ENCODE results near the gene PSMG2. TPM values are rescaled to one million over a fixed set of nuclear protein-coding genes. Genes with fewer than 3 reads are reported as not detected.
"Not testable (repeated sequence)": the region's sequence is repeated elsewhere in the genome, so short reads cannot be mapped to it uniquely, and the experiment has no call there.

PSMG2 gene
- total RNA-seq, 2 donors from 2014 or later: 72.1 to 80.5 TPM

DNA sequence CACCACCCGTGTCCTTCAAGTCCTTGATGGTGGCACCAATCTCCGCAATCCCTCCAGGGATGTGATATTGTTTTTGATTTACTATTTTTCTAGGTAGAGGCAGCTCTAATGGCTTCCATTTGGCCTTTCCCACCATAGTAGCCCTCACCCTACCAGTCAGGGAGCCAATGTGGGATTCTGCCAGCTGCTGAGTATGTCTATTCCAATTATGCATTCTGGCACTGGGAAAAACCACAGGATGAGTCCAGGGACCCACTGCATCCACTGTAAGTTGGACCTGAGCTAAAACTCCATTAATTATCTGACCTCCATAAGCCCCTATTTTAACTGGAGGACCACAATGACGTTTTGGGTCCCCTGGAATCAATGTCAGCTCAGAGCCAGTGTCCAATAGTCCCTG, 55.7 kb downstream of the PSMG2 start:
- ATAC-seq; DNase-seq (ENCODE audit: low spot score); H3K4me1 Mint-ChIP-seq (ENCODE audit: low read depth in 2 of 2); H3K4me3 Mint-ChIP-seq; H3K36me3 Mint-ChIP-seq; H3K9me3 Mint-ChIP-seq; H3K27me3 Mint-ChIP-seq; H3K27ac Mint-ChIP-seq: not testable (repeated sequence)

DNA sequence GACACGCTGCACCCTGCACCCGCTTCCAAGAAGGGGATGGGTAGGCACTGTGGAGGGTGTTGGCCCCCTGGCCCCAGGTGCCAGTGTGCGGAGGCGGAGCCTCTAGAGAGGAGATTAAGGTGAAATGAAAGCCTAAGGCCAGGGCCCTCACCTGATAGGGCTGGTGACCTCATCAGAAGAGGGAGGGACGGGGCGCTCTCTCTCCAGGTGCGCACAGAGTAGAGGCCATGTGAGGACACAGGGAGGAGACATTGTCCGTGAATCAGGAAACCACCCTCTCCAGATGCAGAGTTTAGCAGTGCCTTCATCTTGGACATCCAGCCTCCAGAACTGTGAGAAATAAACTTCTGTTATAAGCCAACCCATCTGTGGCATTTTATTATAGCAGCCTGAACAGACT, 62.3 kb downstream of the PSMG2 start:
- Mint-ChIP-seq H3K4me1 (ENCODE audit: low read depth in 2 of 2) (peaks cover 0 to 13% of the 10 kb centered on the region in 2 donors), H3K9me3 (no peaks in the 10 kb centered on the region), H3K36me3 (no peaks in the 10 kb centered on the region), H3K4me3 (no peak overlapping the region), H3K27ac (peak overlapping the region in 1 of 2 donors; percentile 33), H3K27me3 (no peaks in the 10 kb centered on the region)
- ATAC-seq: no peak
- no peak for DNase-seq (ENCODE audit: low spot score)

DNA sequence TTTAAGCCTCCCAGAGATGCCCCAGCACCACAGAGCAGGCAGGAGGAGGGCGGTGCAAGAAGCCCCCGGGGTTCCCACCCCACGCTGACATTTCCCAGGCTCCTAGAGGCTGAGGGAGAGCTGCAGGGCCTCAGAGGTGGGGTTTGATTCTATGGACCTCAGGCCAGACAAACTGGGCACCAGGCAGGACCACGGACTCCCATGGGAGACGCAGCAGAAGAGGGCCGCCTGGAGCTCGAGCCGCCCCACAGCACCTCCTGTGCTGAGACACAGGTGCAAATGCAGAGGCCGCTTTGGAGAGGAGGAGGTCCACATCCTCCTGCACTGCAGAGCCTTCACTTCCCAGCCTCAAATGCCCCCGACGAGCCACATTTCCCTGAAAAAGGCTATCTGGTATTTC, 62.7 kb downstream of the PSMG2 start:
- no peaks in the 10 kb centered on the region for H3K9me3 Mint-ChIP-seq
- H3K36me3 Mint-ChIP-seq: no peaks in the 10 kb centered on the region
- ATAC-seq (no peak), DNase-seq (ENCODE audit: low spot score) (no peak)
- H3K27me3 Mint-ChIP-seq: no peaks in the 10 kb centered on the region
- peaks cover under 1 to 14% of the 10 kb centered on the region in 2 donors for H3K4me1 Mint-ChIP-seq (ENCODE audit: low read depth in 2 of 2)
- no peak overlapping the region for H3K27ac Mint-ChIP-seq
- H3K4me3 Mint-ChIP-seq: no peak overlapping the region

DNA sequence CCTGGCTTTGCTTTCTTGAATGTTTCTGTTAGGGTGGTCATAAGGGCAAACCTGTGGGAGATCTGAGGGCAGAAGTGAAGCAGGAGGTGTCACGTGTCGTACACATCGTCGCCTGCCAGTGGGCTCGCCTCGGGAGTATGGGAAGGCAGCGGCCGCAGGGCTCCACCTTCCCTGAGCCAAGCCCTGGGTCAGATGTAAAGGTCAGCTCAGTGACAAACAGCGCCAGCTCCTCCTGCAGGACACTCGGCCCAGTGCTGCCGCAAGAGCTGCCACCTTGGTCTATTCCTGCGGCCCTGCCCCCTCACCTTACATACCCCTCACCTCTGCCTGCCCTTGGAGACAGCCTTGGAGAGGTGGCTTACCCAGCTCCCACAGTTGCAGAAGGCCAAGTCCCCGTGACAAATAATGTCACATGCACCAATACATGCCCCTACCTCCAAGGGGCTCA, 64.2 kb downstream of the PSMG2 start:
- H3K36me3 Mint-ChIP-seq: no peaks in the 10 kb centered on the region
- H3K27ac Mint-ChIP-seq: no peak overlapping the region
- H3K4me1 Mint-ChIP-seq (ENCODE audit: low read depth in 2 of 2): peaks cover 5 to 17% of the 10 kb centered on the region in 2 donors
- DNase-seq (ENCODE audit: low spot score): peak; percentile 31
- no peaks in the 10 kb centered on the region for H3K9me3 Mint-ChIP-seq
- H3K27me3 Mint-ChIP-seq: no peaks in the 10 kb centered on the region
- no peak for ATAC-seq
- H3K4me3 Mint-ChIP-seq: no peak overlapping the region

DNA sequence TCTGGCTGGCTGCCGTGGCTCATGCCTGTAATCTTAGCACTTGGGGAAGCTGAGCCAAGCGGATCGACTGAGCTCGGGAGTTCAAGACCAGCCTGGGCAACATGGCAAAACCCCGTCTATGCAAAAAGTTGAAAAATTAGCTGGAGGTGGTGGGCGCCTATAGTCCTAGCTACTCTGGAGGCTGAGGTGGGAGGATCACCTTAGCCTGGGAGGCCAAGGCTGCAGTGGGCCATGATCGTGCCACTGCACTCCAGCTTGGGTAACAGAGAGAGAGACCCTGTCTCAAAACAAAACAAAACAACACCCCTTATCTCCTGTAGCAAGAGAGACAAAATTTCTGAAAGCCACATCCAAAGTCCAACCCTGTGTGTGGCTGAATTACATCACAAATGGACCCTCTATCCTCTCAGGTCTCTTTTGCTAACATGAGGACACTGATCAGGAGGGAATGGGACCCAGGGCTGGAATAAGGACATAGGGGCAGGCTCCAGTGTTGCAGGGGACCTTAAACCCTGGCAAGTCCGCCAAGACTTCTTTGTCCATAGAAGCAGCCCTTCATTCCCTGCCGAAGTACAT, 64.8 kb downstream of the PSMG2 start:
- Mint-ChIP-seq H3K4me1 (ENCODE audit: low read depth in 2 of 2) (peaks cover 5 to 17% of the 10 kb centered on the region in 2 donors), H3K9me3 (no peaks in the 10 kb centered on the region), H3K4me3 (no peak overlapping the region), H3K36me3 (no peaks in the 10 kb centered on the region), H3K27ac (no peak overlapping the region), H3K27me3 (no peaks in the 10 kb centered on the region)
- peak; percentile 12 for DNase-seq (ENCODE audit: low spot score)
- ATAC-seq: no peak

DNA sequence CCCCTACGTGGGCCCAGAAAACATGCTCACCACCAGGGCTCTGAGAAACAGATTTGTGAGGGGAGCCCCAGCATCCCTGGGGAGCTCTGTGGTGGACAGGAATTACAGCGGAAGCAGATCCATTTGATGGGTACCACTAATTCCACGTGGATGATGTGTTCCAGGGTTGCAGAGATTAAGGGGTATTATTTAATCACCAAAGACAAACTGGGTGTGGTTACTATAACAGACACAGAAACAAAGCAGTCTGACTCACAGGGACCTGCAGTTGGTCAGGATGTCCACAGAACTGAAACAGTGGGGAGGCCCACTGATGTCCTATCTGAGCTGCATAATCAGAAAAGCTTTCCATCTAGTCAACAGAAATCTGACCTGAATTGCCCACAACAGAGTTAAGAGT, 65.8 kb downstream of the PSMG2 start:
- H3K27ac Mint-ChIP-seq: peak overlapping the region in 1 of 2 donors; percentile 51
- DNase-seq (ENCODE audit: low spot score): no peak
- peaks cover 12 to 17% of the 10 kb centered on the region in 2 donors for H3K4me1 Mint-ChIP-seq (ENCODE audit: low read depth in 2 of 2)
- no peaks in the 10 kb centered on the region for H3K9me3 Mint-ChIP-seq
- no peak overlapping the region for H3K4me3 Mint-ChIP-seq
- peaks cover 6% of the 10 kb centered on the region for H3K36me3 Mint-ChIP-seq
- no peaks in the 10 kb centered on the region for H3K27me3 Mint-ChIP-seq
- ATAC-seq: peak in 1 of 2 donors; percentile 45

DNA sequence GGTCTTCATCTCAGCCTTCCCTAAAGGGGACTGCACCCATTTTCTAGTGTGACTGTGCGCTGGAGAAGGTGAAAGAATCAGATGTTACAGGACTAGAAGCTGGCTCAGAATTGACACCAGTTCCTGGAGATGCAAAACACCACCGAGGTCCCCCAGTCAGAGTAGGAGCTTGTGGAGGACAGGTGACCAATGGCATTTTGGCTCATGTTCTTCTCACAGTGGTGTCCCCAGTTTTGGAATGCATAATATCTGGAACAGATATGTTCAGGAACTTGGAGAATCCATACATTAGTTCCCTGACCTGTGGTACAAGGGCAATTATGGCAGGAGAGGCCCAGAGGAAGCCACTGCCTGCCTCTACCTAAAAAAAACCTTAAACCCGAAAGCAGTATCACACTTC, 66.3 kb downstream of the PSMG2 start:
- H3K9me3 Mint-ChIP-seq: no peaks in the 10 kb centered on the region
- no peaks in the 10 kb centered on the region for H3K27me3 Mint-ChIP-seq
- no peak overlapping the region for H3K4me3 Mint-ChIP-seq
- no peak for DNase-seq (ENCODE audit: low spot score)
- H3K27ac Mint-ChIP-seq: peak overlapping the region in 1 of 2 donors; percentile 51
- ATAC-seq: no peak
- peaks cover 7% of the 10 kb centered on the region for H3K36me3 Mint-ChIP-seq
- H3K4me1 Mint-ChIP-seq (ENCODE audit: low read depth in 2 of 2): peaks cover 16 to 17% of the 10 kb centered on the region in 2 donors

DNA sequence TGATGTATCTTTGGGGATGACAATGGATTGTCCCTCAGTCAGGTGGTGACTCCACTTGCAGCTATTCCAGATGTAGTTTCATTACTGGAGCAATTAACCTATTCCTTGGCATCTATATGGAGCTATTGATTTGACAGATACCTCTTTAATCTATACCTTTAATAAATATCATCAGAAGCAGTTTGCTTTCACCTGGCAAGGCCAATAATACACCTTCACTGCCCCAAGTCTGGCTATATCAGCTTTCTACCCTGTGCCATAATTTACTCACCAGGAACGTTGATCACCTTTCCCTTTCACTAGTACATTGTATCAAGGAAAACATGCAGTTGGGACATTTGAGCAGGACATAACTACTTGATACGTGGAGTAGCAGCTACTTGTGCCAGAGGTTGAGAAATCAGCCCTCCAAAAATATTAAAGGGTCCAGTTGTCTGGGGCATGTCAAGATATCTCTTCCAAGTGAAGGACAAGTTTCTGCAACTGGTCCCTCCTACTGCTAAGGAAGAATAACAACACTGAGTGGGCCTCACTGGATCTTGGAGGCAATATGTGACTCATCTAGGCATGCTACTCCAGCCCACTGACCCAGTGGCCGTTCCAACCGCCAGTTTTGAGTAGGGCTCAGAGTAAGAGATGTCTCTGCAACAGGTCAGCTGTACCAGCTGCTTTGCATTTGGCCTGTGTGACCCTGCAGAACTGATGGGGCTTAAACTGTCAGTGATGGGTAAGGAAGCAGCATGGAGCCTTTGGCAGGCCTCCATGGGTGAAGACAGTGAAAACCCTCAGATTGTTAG, 67.0 kb downstream of the PSMG2 start:
- H3K36me3 Mint-ChIP-seq: peaks cover 10% of the 10 kb centered on the region
- H3K4me3 Mint-ChIP-seq: no peak overlapping the region
- H3K27ac Mint-ChIP-seq: peak overlapping the region in 1 of 2 donors; percentile 47
- H3K27me3 Mint-ChIP-seq: no peaks in the 10 kb centered on the region
- no peaks in the 10 kb centered on the region for H3K9me3 Mint-ChIP-seq
- peaks cover 20% of the 10 kb centered on the region in 2 donors for H3K4me1 Mint-ChIP-seq (ENCODE audit: low read depth in 2 of 2)
- DNase-seq (ENCODE audit: low spot score) (no peak), ATAC-seq (no peak)

DNA sequence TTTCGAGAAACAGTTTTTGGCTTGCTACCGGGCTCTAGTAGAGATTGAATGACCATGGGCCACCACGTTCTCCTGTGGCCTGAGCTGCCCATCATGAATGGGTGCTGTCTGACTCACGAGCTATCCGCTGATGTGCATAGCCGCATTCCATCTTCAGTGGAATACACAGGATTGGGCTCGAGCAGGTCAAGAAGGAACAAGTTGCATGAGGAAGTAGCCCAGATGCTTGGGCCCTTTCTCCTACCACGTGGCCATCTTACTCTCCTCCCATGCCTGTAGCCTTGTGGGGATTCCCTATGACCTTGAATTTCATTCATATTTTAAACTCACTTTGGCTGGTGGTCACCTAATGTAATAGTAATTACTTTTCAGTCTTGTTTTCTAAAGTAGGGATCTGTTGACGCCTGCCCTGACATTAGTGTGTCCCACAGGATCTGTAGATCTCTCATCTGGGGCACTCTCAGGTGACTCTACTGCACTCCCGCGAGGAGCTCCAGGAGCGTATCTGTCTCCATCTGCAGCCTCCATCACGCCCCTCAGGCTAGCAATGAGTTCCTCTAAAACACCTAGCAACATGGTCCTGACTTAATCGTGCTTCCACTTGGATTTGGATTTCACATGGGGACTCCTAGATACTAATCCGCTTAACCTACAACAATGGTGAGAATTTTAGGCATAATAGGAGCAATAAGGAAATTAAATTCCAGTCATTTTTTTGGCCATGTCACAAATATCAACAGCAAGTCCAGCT, 67.8 kb downstream of the PSMG2 start:
- peak overlapping the region in 1 of 2 donors; percentile 47 for H3K27ac Mint-ChIP-seq
- no peaks in the 10 kb centered on the region for H3K9me3 Mint-ChIP-seq
- H3K36me3 Mint-ChIP-seq: peaks cover 14% of the 10 kb centered on the region
- H3K4me1 Mint-ChIP-seq (ENCODE audit: low read depth in 2 of 2): peaks cover 24 to 25% of the 10 kb centered on the region in 2 donors
- H3K4me3 Mint-ChIP-seq: peak overlapping the region; percentile 36
- DNase-seq (ENCODE audit: low spot score): no peak
- no peak for ATAC-seq
- H3K27me3 Mint-ChIP-seq: no peaks in the 10 kb centered on the region

DNA sequence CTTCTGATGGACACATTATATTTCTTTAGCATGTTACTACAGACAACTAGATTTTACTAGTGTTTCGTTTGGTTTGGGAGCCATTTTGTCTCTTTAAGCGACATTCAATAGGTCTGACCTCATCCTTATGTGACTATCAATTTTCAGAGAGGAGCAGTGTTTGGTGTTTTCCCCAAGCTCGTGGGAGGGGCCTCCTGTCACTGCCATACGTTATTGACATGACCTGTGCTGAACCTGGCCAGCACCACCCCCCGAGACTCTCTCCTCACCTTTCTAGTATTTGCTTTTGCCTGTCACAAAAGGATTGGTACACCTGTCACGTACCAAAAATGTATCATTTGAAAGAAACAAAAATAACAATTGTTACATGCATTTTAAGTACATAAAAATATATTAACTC, 69.3 kb downstream of the PSMG2 start:
- Mint-ChIP-seq H3K9me3 (peaks cover 3% of the 10 kb centered on the region), H3K27me3 (no peaks in the 10 kb centered on the region), H3K4me3 (no peak overlapping the region), H3K4me1 (ENCODE audit: low read depth in 2 of 2) (peaks cover 31 to 32% of the 10 kb centered on the region in 2 donors), H3K27ac (no peak overlapping the region), H3K36me3 (peaks cover 21% of the 10 kb centered on the region)
- DNase-seq (ENCODE audit: low spot score): no peak
- ATAC-seq: no peak

DNA sequence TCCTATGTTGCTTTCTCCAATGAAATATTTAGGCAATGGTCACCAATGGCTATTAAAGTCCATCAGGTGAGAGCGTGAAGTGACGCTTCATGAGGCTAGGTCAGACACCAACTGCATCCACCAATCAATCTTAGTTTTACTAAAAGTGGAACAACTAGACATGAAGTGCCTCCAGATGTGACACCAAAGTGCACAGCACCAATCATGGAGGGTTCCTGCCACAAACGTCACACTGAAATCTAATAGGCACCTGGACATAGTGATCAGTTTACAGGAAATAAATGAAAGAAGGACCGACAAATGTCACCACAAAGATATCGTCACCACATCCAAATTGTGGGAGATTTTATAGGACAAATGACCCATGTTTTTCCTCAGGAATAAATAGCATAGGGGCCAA, 70.5 kb downstream of the PSMG2 start:
- H3K27ac Mint-ChIP-seq: peak overlapping the region; percentile 23 to 35

DNA sequence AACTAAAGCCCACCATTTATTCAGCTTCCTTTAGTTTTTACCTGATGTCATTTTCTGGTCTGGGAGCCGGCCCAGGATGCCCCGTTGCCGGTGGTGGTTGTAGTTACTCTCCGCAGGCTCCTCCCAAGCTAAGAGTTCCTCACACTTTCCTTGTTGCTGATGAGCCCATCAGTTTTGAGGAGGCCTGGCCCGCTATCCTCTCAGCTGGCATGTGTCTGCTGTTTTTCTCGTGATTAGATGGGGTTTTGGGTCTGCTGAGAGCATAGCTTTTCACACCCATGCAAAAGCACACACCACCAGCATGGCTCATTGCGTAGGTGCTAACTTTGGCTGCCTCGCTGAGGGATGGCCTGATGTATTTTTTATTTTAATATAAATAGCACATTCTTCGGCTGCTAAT, 72.1 kb downstream of the PSMG2 start:
- H3K9me3 Mint-ChIP-seq: peaks cover 3% of the 10 kb centered on the region
- no peak for DNase-seq (ENCODE audit: low spot score)
- H3K4me3 Mint-ChIP-seq: peak overlapping the region; percentile 98
- ATAC-seq: peak; percentile 58 to 74
- H3K36me3 Mint-ChIP-seq: peaks cover 21% of the 10 kb centered on the region
- peak overlapping the region; percentile 91 for H3K27ac Mint-ChIP-seq
- H3K4me1 Mint-ChIP-seq (ENCODE audit: low read depth in 2 of 2): peaks cover 19 to 31% of the 10 kb centered on the region in 2 donors
- H3K27me3 Mint-ChIP-seq: no peaks in the 10 kb centered on the region

More for the DNA sequence above, 70.5 kb downstream of the PSMG2 start:
- Mint-ChIP-seq H3K4me1 (ENCODE audit: low read depth in 2 of 2) (peaks cover 27 to 31% of the 10 kb centered on the region in 2 donors), H3K27me3 (no peaks in the 10 kb centered on the region), H3K36me3 (peaks cover 21% of the 10 kb centered on the region), H3K9me3 (peaks cover 3% of the 10 kb centered on the region), H3K4me3 (peak overlapping the region; percentile 77)
- ATAC-seq (no peak), DNase-seq (ENCODE audit: low spot score) (no peak)
